HG03575 (cell line): ENCODE measurements around the gene GATA6.

ENCODE experiments used
- ATAC-seq: cut with Tn5 transposase; IDR thresholded peaks from one replicate; pipeline ENCODE4 v1.9.1; 2021; ENCODE audit not compliant: unreplicated experiment, insufficient number of reproducible peaks, low FRiP score; ENCODE audit errors: extremely low read depth

The GATA6 gene

GRCh38 chr18:22169011-22169888, at the start of gene GATA6:
Gene GATA6, plus strand, starts transcription at chr18:22169589. Its CDS starts 1,556 bp downstream, at chr18:22171145.
- no peak for ATAC-seq

- no peak for ATAC-seq
Observed at GRCh38 chr18:22124970-22125369, 44.4 kb upstream of the GATA6 start.

- no peak for ATAC-seq
Observed at GRCh38 chr18:22128954-22129353, 40.4 kb upstream of the GATA6 start.

- no peak for ATAC-seq
Observed at GRCh38 chr18:22129778-22130177, 39.6 kb upstream of the GATA6 start.

GRCh38 chr18:22132258-22132657, 37.1 kb upstream of the GATA6 start:
- ATAC-seq = no peak

GRCh38 chr18:22132763-22133162, 36.6 kb upstream of the GATA6 start:
- no peak for ATAC-seq

GRCh38 chr18:22136395-22136794, 33.0 kb upstream of the GATA6 start:
- ATAC-seq = no peak

GRCh38 chr18:22141211-22141610, 28.2 kb upstream of the GATA6 start:
- ATAC-seq = no peak

- ATAC-seq = no peak
Observed at GRCh38 chr18:22143347-22144340, 25.7 kb upstream of the GATA6 start.

- ATAC-seq = no peak
Observed at GRCh38 chr18:22145160-22145559, 24.2 kb upstream of the GATA6 start.

GRCh38 chr18:22149710-22150109, 19.7 kb upstream of the GATA6 start:
- no peak for ATAC-seq

- no peak for ATAC-seq
Observed at GRCh38 chr18:22152093-22152492, 17.3 kb upstream of the GATA6 start.

- no peak for ATAC-seq
Observed at GRCh38 chr18:22153428-22153827, 16.0 kb upstream of the GATA6 start.

GRCh38 chr18:22155584-22155983, 13.8 kb upstream of the GATA6 start:
- no peak for ATAC-seq

- ATAC-seq = no peak
Observed at GRCh38 chr18:22159014-22159413, 10.4 kb upstream of the GATA6 start.

GRCh38 chr18:22161090-22161489, 8.3 kb upstream of the GATA6 start:
- ATAC-seq = no peak

GRCh38 chr18:22163416-22164161, 5.8 kb upstream of the GATA6 start:
- ATAC-seq = no peak

GRCh38 chr18:22164337-22165048, 4.9 kb upstream of the GATA6 start:
- no peak for ATAC-seq
